22Rv1 (cell line): Measurements from ENCODE around the gene MRPL53.

Source experiments
- H3K27ac ChIP-seq: fragments of 450-650 bp; 2 replicates; pipeline ENCODE4 v1.5.1; 2017
- CTCF ChIP-seq: fragments of 450-650 bp; IDR thresholded peaks from 2 replicates; pipeline ENCODE4 v1.5.1; 2017; ENCODE audit warnings: mild to moderate bottlenecking
- ZFX ChIP-seq: fragments of 450-650 bp; IDR thresholded peaks from 2 replicates; pipeline ENCODE4 v1.6.1; 2017; ENCODE audit warnings: antibody characterized with exemption, borderline replicate concordance

MRPL53 gene

GRCh38 chr2:74426181-74426758, 46.2 kb downstream of the MRPL53 start:
- H3K27ac ChIP-seq = 0 out of 2 replicates have a peak overlapping the region, but pooled peaks have one; percentile 22
- TF ChIP-seq CTCF (no peak), ZFX (no peak)

- 0 out of 2 replicates have a peak overlapping the region, but pooled peaks have one; percentile 22 for H3K27ac ChIP-seq
- TF ChIP-seq CTCF (no peak), ZFX (no peak)
Observed at GRCh38 chr2:74425523-74425922, 47.0 kb downstream of the MRPL53 start.

DNA sequence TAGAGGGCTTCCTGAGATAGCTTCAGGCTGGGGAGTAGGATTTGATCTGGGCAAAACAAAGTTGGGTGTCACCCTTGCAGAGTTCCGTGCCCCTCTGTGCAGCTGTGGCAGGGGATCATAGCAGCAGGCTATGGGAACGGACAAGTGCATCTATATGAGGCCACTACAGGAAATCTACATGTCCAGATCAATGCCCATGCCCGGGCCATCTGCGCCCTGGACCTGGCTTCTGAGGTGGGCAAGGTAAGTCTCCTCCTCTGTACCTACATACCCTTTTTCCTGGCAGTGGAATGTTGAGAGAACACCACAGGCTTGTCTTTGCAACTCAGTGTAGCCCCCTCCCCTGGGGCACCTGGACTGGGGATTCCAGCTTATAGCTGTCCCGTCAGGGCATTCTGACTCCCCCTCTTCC, 47.5 kb downstream of the MRPL53 start:
- H3K27ac ChIP-seq = peak overlapping the region; percentile 22; the same call in 1 of the 2 replicates
- TF ChIP-seq ZFX (no peak), CTCF (no peak)

DNA sequence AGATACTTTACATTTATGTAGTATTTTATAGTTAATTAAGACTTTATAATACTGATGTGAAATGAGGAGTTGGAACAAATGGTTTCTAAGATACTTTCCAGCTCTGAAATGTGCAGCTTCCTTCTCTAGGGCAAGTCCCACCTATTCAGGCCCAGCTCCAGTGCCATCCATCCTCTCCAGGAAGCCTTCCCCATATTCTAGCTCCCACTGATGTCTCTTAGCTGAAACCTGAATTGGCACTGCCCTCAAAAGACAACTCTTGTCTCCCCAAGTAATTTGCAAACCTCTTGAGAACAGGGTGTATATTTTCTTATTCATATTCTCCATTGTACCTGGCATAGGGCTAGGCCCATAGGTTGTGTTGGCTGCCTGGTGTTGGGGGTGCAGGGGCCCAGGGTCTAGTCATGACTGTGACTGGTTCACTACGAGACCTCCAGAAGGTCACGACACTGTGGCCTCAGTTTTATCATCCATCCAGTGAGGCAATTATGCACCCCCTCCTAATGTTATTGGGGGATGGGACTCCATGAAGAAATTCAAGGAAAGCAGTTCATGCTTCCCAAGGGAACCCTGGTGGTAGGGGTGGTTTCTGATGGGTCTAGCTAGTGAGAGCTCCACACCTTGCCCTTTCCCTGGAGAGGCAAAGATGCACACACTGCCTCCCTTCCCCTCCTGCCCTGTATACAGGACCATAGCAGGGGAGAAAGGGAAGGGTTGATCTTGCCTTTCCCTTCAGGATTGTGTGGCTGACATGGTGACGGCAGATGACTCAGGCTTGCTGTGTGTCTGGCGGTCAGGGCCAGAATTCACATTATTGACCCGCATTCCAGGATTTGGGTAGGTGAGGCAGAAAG, 48.1 kb downstream of the MRPL53 start:
- TF ChIP-seq CTCF (no peak), ZFX (no peak)
- H3K27ac ChIP-seq = peak overlapping the region; percentile 22; the same call in 1 of the 2 replicates

GRCh38 chr2:74423231-74424095, 49.0 kb downstream of the MRPL53 start:
- no peak overlapping the region; the same call in 1 of the 2 replicates for H3K27ac ChIP-seq
- TF ChIP-seq CTCF = no peak
- TF ChIP-seq ZFX = no peak
